Suprapubic skin (tissue), 4 donors: ENCODE data around the gene NR1I2.

ENCODE experiments used
- CTCF ChIP-seq, 2 donors: fragments of 200-600 bp in 1 of 2; fragments of 450-650 bp in 1 of 2; sonication (generic) in 1 of 2; IDR thresholded peaks; one replicate each; pipeline ENCODE4 v1.5.1; 2016 to 2019; ENCODE audit warnings: antibody characterized with exemption in 2 of 2, mild to moderate bottlenecking in 1 of 2, moderate library complexity in 1 of 2
- EP300 ChIP-seq: sonication (generic); formaldehyde crosslinking; IDR thresholded peaks from one replicate; pipeline ENCODE4 v1.6.1; 2017; ENCODE audit warnings: antibody characterized with exemption
- POLR2A ChIP-seq, 2 donors: fragments of 450-650 bp; IDR thresholded peaks; one replicate each; pipeline ENCODE4 v1.6.1; 2017; ENCODE audit warnings: antibody characterized with exemption in 2 of 2, mild to moderate bottlenecking in 2 of 2, moderate library complexity in 2 of 2
- POLR2AphosphoS5 ChIP-seq, 3 donors: sonication (generic); formaldehyde crosslinking; IDR thresholded peaks; one replicate each; pipeline ENCODE4 v1.6.1; 2017; ENCODE audit warnings: antibody characterized with exemption in 3 of 3

DNA sequence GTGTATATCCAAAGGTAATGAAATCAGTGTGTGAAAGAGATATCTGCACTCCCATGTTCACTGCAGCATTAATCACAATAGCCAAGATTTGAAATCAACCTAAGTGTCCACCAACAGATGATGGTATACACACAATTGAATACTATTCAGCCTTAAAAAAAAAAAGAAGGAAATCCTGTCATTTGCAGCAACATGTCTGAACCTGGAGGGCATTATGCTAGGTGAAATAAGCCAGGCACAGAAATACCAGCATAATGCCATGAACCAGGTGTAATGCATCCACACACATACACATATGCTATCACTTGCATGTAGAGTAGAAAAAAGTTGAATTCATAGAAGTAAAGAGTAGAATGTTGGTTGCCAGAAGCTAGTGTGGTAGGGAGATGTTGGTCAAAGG lies 18.4 kb upstream of the NR1I2 start:
- TF ChIP-seq POLR2AphosphoS5 (IDR thresholded peaks at IDR 0.05) (no peak), CTCF (IDR thresholded peaks at IDR 0.05) (no peak), POLR2A (IDR thresholded peaks at IDR 0.05) (no peak), EP300 (no peak)
